Right ventricle myocardium superior (tissue), 1 donor: Measurements from ENCODE around the gene SMOC1. TPM values are rescaled to one million over a fixed set of nuclear protein-coding genes. Genes with fewer than 3 reads are reported as not detected.

ENCODE experiments used
- ATAC-seq: fragments of 200-7000 bp; cut with Tn5 transposase; one replicate; pipeline ENCODE4 v1.9.1; 2020; ENCODE audit warnings: mild to moderate bottlenecking; ENCODE audit not compliant: poor library complexity
- DNase-seq: peaks from one replicate; pipeline ENCODE4 v3.0.0-alpha.2; 2020
- intact Hi-C: fragments of 100-400 bp; cut with DNase I; formaldehyde crosslinking; loops from one replicate; pipeline ENCODE4 v1.11.2; 2022
- total RNA-seq: library from RNA; stranded (reverse); fragmentation: NEBNext Ultra II Directional; extraction: Animal tissue kit (Norgen Biotek cat#: 25700); gene quantifications from one replicate; pipeline ENCODE4 v1.2.1, GENCODE V29; 2021
- donor health status: DM: no; HTN: yes; CAD: no; lungs with severe emphysema.

Gene SMOC1
- total RNA-seq, 1 donor from 2014 or later = 1.8 TPM

DNA sequence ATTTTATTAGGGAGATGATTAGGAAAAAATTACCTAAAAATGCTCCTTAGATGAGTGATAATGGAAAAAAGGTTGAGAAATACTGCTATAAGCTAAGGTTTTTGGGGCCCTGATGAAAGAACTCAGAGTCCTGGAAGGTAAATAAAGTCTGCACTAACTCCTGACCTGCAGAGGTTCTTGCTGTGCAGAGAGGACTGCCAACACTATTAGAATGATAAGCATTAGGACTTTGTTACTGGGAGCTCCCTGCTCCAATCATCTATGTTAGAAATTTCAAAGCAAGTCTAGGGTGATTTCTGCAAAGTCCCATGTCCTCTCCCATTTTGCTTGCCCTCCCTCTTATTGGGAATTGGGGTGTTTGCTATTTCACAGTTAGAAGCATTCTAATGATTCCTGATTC, 112.2 kb downstream of the SMOC1 start:
- ATAC-seq (no peak), DNase-seq (no peak)
- intact Hi-C loops = no loop called here

DNA sequence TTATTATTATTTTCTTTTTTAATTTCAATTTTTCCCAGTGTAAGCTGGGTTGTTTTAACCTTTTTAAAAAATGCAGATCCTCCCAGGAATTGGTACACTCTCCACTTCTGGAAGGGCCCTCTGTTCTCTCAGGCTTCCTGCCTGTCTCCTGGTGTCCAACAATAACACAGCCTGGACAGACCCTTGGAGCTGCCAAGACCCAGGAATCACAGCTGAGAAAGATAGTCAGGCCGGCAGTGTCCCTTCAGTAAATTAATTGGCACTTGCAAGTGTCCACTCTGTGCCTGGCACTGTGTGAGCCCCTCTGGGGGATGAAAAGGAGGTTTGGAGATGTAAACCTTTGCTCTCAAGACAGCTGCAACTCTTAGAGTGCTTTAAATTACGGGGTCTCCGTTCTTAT, 113.3 kb downstream of the SMOC1 start:
- DNase-seq (no peak), ATAC-seq (peak; percentile 74)
- intact Hi-C loops = no loop called here

DNA sequence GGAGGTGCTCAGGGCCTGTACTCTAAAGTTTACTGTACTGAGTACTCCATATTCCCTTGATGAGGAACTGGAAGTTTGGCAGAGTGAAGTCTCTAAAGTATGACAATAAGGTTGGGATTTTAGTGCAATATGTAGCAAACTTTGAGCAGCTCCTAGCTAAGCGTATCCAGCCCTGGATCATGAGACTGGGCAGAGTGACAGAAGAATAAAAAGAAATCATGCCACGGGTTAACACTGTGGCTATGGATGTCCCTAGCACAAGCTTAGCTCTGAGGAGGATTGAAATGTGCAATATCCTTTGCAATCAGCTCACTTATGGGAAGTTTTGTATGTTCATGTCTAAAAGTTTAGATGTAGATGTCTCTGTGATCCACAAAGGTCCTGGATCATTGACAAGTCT, 114.1 kb downstream of the SMOC1 start:
- intact Hi-C loops = no loop called here
- ATAC-seq (peak; percentile 55), DNase-seq (no peak)

DNA sequence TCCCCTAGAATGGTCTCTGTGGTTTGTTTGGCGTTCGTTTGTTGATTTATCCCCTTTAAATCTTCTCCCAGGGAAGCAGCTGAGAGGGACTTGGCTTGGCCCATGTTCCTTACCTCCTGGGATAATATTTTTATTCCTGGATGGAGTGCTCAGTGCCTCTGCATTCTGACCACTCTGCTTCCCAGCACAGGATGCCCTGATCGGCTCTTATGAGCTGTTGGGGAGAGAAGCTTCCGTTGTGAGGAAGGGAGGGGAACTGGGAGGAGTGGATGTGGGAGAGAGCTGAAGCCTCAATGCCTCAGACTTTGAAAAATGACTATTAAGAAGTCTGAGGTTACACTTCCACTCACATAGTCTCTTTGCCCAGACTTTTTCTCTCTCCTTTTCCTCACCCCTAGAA, 114.8 kb downstream of the SMOC1 start:
- no peak for DNase-seq
- ATAC-seq = no peak

DNA sequence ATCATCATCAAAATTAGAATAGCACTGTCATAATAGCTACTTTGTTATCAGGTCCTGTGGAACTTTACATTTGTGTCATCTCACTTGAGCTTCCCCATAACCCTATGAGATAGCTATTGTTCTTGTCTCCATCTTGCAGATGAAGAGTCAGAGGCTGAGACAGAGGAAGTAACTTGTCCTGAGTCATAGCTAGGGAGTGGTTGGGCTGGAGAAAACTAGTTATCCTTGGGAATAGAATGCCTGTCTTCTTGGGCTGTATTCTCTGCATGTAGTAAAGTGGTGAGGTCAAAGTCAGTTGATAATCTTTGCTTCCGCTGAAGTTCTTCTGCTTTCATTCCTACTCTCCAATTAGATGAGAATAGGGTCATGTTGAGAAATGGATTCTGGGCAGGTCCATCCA, 117.0 kb downstream of the SMOC1 start:
- no peak for ATAC-seq
- intact Hi-C loops = no loop called here
- no peak for DNase-seq

More for the DNA sequence above, 114.8 kb downstream of the SMOC1 start:
- intact Hi-C loops = no loop called here

DNA sequence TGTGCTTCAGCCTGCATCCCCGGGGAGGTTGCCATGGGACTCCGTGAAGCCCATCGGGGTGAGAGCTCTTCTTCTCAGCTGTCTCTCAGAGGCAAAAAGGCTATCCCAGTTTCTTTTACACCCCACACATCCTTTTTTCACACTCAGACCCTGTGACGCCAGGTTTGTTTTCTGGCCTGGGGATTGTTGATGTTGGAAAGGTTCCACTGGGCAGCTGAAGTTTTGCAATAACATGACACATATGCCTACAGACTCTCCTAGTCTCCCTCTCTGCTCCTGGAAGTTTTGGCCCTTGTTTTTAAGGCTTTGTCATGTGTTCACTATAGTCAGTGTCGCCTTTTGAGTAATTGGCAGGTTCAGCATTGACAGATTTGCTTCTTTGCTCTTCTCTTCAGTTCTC, 118.6 kb downstream of the SMOC1 start:
- ATAC-seq (peak; percentile 52), DNase-seq (no peak)
- intact Hi-C loops = no loop called here

DNA sequence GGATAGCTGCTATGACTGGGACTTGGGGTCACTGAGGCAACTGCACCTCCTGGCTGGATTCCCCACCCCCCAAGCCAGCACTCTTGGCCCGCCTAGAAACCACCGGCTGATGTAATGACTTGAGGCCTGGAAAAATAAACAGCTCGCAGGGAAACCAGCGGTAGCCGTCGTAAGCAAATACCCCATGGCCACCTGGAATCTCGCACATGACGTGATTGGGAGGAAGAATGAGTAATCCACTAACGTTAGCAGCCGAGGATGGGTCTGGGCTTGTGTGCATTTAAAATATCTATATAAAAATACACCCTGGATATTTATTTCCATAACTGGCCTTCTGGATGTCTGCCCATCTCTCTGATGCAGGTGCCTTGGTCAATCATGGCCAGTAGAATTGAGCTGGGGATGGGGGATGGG, 120.1 kb downstream of the SMOC1 start:
- intact Hi-C loops = no loop called here
- no peak for DNase-seq
- no peak for ATAC-seq

DNA sequence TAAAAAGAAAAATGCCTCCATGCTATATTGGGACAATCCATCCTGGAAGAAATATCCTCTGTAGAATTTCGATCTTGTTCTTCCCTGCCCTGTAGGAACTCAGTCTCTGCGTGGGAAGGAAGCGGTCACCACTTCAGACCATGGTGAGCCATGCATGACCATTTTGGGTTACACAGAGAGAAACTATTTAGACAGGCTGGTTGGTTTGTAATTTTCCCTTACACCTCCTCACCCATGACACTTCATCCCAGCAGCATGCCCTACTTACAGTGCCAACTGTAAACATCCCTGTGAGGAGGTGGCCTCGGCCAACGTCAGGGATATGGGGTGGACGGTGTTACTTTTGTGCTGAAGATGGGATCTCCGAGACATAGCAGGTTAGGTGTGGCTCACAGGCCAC, 121.4 kb downstream of the SMOC1 start:
- no peak for DNase-seq
- no peak for ATAC-seq
- intact Hi-C loops = no loop called here

DNA sequence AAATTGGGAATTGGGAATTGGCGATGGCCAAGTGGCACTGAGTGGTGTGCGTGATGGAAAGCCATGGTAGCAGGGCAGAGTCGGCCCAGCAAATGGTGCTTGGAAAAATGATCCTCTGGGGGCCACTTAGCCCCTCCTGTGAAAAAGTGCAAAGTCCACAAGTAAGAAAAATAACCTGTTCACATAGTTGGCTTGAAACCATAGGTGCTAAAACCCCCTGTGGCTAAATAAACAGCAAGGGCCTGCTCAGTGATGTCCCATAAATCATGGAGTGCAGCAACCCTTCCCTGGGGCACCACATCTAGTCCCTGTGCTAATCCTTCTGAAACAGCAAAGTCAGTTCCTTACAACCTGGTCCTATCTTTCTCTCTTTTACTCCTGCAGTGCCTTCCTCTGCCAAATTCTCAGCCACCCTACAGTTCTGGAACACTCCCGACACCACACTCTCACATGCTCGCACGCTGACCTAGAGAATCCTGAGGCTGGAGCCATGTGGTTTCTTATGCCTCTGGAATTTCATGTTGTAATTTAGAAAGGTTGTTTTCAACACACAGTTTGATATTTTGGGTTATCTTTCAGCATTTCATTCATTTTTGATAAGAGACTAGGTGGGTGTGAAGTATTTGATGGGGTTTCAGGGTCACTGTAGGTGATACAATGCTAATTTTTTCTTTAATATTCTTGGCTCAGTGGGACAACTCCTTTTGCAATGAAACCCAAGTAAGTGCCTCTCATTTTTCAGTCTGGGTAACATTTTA, 123.6 kb downstream of the SMOC1 start:
- intact Hi-C loops = no loop called here
- ATAC-seq = no peak
- no peak for DNase-seq

DNA sequence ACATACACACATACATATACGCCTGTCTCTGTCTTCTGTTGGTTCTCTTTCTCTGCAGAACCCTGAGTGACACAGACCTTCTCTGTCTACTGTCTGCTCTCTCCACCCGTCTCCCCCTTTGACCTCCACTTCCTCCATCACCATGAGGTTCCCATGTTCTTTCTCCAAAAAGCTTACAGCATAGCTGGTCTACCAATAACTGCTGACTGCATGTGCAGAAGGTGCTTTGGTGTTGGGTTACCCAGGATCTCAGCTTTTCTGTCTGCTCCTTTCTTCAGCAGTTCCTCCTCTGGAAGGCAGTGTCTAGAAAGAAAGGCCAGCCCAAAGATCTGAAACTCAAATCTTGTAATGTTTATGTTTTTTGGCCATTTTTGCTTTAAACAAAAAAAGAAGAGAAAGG, 125.6 kb downstream of the SMOC1 start:
- no peak for DNase-seq
- intact Hi-C loops = no loop called here
- ATAC-seq = no peak

DNA sequence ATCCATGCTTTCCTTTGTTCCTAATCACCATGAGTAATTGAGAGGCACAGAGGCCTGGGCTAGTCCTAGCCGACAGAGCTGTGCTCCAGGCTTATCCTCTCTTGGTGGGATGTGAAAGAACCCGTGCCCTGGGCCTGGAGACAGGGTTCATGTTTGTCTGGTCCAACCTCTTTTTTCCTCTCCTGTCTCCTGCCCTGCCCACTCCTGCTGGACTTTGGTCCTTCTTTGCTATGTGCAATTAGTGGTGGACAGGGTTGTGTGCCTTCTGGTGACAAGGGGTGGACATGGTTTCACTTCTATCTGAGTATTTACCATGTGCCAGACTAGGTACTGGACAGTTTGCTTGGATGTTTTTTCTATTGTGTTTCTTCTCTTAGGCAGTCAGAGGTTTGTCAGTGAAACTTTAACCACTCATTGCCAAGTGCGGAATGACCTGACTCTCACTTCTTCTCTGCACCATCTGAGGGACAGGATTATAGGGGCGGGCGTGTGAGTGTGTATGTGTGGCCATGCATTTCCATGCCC, 126.1 kb downstream of the SMOC1 start:
- ATAC-seq (no peak), DNase-seq (no peak)
- intact Hi-C loops = no loop called here

DNA sequence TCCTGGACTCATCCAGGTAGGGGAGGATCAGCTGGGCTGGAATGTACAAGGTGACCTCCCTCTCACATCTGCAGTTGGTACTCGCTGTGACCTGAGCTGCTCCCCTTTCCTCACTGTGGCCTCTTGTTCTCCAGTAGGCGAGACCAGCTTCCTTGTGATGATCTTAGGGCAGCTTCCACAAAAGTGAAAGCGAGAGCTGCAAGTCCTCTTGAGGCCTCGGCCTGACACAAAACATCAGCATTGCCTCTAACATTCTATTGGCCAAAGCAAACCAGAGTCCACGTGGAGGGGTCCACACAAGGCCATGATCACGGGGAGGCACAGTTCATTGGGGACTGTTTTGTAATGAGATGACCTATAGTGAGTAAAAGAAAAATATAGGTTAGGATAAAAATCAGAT, 127.5 kb downstream of the SMOC1 start:
- intact Hi-C loops = no loop called here
- DNase-seq (no peak), ATAC-seq (no peak)

DNA sequence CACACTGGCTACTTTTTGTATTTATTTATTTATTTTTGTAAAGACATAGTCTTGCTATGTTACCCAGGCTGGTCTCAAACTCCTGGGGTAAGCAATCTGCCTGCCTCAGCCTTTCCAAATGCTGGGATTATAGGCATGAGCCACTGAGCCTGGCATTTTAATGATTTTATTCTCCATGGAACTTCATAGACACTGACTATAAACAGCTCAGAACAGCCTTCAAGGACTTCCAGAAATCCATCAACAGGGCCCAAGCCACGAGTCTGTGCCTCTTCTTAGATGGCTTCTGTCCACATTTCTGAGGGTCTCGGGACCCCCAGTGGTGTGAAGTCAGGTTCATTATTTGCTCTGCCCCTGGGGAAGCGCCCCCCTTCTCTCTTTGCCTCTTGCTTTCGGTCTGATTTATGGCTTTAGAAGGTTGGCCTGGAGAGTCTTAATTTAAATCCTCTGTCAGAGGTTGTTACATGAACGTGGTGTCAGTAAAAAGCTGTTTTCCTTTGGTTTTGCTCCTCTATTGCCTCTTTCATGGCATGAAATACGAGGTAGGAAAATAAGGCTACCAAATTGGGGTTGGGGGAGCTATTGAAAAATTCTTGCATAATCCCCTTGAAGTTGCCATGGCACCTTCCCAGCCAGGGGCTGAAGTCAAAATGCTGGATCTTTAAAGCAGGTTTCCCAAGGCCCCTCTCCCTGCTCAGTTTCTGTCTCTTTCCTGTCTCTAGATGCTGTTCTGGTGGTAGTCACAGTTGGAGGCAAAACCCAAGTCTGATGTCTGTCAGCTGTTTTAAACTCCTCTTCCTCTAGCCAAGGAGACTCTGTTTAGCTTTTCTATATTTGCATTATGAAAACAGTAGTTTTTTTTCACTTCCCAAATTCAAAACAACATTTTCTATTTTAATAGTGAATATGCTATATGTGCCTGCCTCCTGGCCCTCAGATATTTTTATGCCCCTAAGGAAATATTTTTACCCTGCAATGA, 129.4 kb downstream of the SMOC1 start:
- ATAC-seq (no peak), DNase-seq (no peak)
- intact Hi-C loops = no loop called here

DNA sequence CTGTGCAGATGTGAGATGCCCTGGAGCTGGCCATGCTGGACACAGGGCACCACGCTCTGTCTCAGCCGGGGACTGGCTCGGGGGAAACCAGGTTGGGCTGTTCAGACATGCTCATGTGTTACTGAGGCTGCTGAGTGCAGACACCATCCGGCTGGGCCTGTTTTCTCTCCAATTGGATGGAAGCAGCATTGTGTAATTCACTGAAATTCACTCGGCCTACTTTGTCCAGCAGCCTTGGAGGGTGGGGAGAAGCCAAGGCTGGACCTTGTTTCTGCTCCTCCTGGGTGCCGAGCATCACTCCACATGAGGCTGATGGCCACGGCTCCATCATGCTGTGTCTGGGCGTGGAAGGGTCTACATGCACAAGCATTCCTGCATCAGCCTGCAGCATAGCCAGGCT, 130.7 kb downstream of the SMOC1 start:
- peak; percentile 53 for DNase-seq
- intact Hi-C loops = no loop called here
- ATAC-seq = peak; percentile 53

DNA sequence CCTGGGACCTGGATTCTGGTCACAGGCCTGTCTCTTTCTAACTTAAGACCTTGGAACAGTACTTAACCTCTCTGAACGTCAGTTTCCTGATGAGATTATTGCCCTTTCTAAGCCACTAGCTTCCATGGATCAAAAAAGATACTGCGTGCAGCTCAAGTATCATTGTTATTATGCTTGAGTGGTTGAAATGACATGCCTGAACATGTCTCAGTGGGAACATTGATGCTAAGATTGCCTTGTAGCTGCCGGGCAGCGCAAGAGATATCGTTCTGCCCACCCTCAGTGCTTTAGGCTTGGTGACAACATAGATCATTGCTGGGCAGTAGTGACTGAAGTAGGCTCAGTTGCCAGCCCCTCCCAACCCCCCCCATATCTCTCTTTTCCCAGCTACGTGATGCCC, 131.9 kb downstream of the SMOC1 start:
- no peak for ATAC-seq

DNA sequence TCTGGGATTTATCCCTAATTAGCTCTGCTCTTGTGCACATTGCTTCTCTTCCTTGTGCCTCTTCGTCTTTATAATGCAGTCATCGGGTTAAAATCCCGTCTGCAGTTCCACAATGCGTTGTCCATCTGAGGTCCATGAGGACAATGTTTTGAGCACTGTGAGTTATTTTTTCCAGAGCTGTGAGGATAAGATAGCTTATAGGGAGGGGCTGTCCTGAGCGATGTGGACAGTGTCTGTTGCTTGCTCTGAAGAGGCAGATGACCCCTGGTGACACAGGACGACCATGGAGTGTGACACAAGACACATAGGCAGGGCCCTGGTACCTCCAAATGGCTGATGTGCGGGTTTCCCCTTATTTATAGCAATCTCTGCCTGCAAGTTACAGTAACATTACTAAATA, 132.5 kb downstream of the SMOC1 start:
- DNase-seq (no peak), ATAC-seq (no peak)
- intact Hi-C loops = no loop called here

More for the DNA sequence above, 131.9 kb downstream of the SMOC1 start:
- no peak for DNase-seq
- intact Hi-C loops = no loop called here

DNA sequence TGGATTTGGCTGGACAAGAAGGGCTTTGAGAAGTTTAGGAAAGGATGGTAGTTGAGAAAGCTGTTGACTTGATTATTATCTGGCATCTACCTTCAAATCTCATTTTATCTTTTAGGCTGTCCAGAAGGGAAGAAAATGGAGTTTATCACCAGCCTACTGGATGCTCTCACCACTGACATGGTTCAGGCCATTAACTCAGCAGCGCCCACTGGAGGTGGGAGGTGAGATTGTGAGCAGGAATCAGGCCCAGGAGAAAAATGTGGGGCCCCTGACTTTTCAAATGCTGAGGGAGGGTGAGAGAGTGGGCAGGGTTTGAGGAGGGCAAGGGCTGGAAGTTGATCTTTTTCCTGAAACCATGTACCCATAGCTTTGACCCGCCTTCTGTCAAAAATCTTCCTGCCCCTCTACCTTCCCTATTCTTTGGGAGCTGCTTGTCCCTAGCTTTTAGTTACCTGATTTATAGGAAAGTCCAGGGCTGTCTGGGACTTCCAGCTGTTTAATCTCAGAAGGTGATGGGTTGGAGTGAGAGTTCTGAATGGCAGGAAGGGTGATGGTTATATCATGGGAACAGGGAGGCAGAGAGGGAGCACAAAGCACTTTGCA, 134.2 kb downstream of the SMOC1 start:
- no peak for DNase-seq
- intact Hi-C loops = no loop called here
- no peak for ATAC-seq

DNA sequence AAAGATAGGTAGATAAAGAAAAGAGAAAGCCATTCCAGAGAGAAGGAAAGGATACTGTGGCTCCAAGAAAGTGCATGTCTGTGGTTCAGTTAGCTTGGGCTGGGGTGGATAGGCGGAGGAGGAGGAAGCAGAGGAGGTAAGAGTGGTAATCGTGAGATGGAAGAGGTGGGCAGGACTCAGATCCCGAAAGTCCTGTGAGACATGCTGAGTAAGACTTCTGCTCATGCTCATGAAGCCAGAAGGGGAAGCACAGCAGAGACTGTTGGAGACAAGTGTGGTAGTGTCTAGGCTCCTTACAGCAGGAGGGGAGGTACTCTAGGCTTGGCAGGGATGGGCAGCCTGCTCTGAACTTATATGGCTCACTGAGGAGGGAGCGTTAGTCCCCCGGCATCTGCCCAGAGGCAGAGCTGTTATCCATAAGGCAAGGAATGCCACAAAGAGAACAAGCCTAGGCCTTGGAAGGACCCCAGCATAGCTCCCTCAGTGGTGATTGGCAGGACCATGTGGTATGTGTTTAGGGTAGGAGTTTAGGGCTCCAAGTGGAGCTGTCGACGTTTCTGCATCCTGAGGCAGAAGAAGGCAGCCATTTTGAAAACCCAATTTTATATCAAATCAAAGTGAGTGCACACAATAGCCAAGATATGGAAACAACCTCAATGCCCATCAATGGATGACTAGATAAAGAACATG, 135.3 kb downstream of the SMOC1 start:
- intact Hi-C loops = no loop called here
- ATAC-seq = no peak
- DNase-seq = no peak

DNA sequence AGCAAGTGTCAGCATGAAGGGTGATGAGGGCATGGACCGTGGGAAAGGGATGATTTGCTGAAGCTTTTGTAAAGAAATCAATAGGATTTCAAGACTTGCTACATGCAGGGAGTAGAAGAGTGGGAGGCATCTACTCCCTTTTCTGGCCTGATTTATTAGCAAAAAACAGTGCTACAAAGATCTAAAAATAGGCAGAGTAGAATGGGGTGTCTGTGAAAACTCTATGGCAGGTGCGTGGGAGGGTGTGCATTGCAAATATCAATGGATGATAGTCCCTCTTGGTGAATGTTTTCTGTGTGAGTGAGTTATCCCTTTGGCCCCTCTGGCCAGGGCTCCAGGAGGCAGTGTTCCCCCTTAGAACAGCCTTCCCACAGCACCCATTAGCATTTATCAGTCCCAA, 139.0 kb downstream of the SMOC1 start:
- no peak for DNase-seq
- intact Hi-C loops = no loop called here
- no peak for ATAC-seq
